CD1c-positive myeloid dendritic cell (primary cell): ENCODE data around the gene SLC39A10.
A peak's percentile ranks its signal among the peaks of the same experiment; 100 is the strongest.
"Not testable (repeated sequence)": the region's sequence is repeated elsewhere in the genome, so short reads cannot be mapped to it uniquely, and the experiment has no call there.

Source experiments
- DNase-seq: peaks from one replicate; pipeline ENCODE4 v3.0.0-alpha.2; 2016; ENCODE audit errors: extremely low spot score

Gene SLC39A10

DNA sequence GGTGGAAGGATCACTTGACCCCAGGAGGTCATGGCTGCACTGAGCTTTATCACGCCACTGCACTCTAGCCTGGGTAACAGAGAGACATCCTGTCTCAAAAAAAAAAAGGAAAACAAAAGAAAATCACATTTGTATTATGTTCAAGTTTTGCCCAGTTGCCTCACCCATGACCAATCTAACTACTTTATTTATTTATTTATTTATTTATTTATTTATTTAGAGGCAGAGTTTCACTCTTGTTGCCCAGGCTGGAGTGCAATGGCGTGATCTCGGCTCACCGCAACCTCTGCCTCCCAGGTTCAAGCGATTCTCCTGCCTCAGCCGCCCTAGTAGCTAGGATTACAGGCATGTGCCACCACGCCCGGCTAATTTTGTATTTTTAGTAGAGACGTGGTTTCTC is 12.3 kb upstream of the SLC39A10 start:
- not testable (repeated sequence) for DNase-seq

DNA sequence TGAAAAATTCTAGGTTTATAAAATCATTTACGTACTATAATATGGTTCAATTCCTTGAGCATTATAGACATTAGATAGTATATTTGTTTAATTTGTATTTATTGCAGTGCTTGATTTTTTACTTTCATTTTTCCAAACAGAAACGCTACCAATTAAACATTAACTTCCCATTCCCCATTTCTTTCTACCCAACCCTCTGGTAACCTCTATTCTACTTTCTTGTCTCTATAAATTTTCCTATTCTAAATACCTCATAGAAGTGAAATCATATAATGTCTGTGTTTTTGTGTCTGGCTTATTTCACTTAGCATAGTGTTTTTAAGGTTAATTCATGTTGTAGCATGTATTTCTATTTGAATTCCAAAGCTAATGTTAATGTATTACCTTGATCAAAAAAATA is 11.6 kb upstream of the SLC39A10 start:
- no peak for DNase-seq

DNA sequence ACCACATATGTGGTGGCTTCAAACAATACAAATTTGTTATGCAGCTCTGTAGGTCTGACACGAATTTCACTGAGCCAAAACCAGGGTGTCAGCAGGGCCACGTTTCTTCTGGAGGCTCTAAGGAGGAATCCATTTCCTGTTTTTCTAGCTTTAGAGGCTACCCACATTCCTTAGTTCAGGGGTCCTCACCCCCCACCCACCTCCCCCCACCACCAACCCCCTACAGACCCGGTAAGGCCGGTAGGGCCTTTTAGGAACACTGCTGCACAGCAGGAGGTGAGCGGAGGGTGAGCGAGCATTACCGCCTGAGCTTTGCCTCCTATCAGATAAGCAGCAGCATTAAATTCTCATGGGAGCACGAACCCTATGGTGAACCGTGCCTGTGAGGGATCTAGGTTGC is 10.6 kb upstream of the SLC39A10 start:
- DNase-seq, result no peak

DNA sequence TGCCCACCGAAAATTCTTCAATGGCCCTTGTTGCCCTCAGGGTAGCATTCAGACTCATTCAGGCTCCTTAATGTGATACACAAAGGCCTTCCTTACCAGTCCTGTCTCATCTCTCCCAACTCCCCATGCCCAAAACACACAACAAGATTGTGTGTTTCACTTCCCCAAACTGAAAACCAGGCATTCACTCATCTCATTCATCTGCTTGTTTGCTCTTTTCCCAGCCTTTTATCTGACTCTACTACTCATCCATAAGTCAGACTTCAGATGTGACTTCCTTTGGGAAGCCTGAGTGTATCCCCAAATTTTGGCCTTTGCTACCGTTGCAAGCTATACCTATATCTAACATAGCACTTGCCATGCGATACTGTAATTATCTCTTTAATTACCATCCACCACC is 9.7 kb upstream of the SLC39A10 start:
- DNase-seq, result peak; percentile 60

DNA sequence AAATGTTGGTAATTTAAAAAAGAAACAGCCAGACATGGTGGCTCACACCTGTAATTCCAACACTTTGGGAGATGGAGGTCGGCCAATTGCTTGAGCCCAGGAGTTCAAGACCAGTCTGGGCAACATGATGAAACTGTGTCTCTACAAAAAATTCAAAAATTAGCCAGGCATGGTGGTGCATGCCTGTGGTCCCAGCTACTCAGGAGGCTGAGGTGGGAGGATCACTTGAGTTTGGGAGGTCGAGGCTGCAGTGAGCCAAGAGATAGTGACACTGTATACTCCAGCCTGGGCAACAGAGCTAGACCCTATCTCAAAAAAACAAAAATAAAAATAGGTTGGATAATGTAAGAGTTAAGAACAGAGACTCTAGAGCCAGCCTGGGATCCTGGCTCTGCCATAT is 8.7 kb upstream of the SLC39A10 start:
- not testable (repeated sequence) for DNase-seq

DNA sequence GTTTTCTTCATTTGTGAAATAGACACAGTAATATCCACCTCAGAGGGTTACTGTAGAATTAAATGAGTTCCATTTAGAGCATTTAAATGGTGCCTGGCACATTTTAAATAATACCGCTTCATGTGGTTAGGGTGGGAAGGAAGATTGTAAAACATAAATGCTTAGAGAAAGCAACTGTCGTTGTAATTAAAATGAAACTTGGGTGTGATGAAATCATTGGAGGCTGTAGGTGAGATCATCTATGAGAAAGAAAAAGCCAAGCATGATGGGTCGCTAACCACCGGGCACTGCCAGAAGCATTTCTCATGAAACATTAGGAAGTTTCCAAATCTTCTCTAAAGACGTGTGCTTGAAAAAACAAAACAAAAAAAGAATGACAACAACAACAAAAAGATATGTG is 8.2 kb upstream of the SLC39A10 start:
- DNase-seq, result peak; percentile 81

DNA sequence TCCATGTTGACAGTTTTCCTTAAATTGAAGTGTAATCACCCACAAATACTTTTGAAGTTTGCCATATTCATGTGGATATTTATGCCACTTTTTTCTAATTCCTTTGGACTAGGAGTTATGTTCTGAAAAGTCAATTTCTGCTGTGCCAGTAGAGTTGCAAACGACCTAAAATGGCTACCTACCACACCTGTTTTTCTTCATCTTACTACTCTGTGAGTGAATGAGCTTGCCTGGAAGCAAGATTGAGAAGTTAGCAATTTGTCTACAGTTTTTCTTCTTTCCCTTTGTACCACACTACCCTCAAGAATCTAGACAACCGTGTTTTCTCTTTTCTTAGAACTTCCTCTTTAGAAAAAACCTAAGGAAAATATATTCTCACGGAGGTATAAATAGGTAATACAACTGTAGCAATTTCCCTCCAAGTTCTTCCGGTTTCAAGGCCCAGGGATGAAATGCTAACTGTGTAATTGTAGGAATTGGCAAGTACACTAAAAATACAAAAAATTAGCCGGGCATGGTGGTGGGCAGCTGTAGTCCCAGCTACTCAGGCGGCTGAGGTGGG is 7.3 kb upstream of the SLC39A10 start:
- peak; percentile 65 for DNase-seq

DNA sequence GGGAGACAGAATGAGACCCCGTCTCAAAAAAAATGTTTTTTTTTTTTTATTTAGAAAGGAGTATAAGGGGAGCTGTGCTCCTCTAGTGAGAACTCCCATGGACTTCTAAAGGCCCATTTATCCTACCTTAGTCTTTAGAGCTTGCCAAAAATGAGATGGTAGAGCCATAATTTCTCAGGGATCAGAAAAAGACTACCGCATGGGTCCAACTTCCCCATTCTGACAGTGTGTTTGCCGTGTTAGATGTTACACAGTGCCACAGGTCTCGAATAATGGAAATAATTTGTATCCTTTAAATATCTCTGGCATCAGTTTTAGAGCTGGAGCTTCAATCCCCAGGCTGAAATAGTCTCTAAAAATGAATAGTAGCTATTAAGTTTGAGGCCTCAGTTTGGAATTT is 6.0 kb upstream of the SLC39A10 start:
- peak; percentile 40 for DNase-seq

DNA sequence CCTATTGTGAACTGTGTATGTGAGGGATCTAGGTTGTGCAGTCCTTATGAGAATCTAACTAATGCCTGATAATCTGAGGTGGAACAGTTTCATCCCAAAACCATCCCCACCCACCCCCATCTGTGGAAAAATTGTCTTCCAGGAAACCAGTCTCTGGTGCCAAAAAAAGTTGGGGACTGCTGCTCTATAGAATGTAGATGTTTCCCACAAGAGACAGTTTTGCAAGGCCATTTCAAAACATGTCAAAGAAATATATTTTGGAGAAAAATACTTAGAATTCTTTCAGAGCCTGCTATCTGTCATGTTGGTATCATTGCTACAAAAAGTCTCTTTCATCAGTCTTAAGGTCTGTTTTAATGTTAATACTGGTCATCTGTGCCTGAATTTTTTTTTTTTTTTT is 4.1 kb upstream of the SLC39A10 start:
- DNase-seq, result no peak

DNA sequence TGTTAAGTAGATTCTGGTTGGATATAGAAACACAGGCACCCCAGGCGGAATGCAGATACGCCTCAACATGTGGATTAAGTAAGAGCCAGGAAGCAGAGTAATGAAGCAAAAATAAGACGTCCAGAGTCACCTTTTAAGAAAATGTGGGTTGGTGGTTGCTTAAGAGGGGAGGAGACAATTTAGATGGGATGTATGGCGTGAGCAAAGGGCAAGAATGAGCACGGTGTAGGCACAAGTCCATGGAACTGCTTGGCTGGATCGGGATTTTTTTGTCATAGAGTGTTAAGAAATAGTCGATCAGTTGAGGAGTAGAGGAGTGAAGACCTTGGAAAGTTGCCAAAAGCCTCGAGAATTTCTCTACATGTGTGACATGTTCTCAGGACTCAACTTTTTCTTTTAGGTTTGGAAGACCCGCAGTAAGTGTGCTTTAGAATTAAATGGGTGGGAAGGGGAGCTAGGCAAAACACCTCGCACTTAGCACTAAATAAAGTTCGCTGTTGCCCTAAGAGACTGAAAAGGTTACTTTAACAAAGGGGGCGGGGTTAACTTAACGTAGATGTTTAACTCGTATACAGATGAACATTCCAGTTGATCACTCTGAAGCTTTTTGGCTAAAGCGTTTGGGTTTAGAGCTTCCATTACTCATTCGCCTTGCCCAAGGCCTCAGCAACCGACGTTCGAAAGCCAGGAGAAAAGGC is 716 bp upstream of the SLC39A10 start:
- DNase-seq, result peak; percentile 70

DNA sequence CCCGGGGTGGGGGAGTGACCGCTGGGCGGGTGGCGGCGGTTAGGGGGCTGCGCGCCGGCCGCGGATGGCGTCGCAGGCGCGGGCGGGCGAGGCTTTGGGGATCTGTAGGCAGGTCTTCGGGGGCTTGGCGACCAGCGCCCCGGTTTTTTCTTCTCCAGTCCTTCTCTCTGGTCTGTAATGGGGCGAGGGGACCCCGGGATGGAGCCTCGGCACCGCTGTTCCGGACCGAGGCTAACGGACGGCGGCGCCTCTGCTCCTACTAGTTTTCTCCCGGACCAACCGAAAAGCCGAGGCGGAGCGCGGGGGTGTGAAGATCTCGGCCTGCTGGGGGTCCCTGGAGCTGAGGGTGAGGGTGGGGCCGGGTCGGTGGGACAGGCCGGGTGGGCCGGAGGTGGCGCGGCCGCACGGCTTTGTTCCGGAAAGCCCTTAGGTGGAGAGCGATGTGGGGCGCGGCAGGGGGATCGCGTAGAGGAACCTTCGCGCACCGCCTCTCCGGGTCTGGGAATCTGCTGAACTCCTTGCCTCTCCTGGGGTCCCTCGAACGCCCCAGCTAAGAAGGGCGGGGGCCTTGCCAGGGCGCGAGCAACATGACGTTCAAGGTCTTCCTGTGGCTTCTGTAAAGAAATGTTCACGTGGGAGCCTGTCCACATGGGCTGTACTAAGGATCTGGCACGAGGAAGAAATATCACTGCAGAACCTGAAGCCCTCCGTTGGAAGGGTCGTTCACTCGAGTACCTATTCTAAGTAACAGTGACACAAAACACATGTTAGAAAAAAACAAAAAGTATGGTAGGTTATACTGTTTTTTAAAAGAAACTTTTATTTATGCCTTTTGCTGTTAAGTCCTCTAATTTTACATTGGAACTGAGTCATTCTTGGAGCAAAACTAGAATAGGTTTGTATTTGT is 861 bp downstream of the SLC39A10 start:
- DNase-seq, result peak; percentile 80

DNA sequence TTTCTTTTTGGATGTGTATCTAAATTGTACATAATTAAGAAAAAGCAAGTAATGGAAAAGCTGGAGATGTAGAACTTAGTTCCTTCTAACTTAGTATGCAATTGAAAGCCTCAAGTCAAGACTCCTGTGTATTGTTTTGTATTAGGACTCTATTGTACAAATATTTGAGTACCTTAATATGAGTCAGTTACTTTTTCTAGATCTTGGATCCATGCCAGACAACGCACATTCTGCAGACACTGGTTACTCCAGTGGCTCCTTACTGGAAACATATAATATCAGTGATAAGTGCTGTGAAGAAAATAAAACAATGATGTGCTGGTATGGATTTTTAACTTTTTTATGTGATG is 1.5 kb downstream of the SLC39A10 start:
- DNase-seq, result peak; percentile 70

DNA sequence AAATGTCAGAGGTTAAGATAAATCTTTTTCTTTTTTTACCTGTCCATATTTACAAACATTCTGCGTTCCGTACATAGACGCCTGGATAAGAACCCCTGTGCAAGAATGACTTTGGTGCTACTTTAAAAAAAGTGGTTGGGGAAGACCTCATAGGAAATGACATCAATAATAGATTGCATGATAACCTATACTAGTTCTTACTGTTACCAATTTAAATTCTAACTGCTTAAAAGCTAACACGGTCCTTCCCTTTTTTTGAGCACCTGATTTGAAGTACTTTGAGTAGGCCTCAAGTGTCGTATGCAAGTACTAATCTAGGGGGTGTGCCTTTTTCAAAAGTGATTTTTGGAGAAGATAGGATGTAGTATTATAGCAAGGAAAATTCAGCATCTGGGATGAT is 2.1 kb downstream of the SLC39A10 start:
- peak; percentile 76 for DNase-seq

DNA sequence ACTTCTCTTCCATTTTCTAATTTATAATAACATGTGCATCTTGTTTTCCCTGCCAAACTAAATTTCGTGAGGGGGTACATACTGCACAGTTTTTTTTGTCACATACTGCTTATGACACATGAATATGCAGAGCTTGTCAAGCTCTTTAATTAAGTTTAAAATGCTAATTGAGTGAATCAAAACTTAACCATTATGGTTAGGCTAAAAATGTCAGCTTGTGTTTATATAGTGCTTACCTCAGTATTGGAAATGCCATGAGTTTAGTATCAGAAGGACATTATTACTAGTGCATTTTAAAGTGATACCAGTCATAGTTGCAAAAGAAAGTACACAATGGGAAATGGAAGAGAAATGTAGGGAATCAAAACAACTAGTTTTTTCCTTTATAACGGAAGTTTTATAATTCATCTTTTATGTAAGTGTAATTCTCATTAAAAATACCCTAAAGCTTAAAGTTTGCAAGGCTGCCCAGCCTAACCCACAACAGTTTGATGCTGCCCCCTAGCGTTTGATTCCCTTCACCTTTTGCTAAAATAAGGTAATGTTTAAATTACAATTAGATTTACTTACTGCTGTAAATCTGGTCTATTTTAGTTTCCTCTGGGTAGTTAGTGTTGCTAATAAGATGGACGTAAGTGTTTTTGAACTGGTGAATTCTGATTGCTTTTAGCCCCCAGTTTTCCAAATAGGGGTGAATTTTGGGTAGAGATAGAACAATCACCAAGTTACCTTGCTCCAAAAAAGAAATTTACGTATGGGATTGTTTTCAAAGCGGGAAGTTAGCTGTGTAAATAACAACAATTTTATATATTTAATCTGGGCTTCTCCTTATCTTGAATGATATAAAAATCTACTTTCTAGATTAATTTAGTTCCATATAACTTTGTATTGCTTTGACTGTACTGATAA is 3.2 kb downstream of the SLC39A10 start:
- peak; percentile 88 for DNase-seq

DNA sequence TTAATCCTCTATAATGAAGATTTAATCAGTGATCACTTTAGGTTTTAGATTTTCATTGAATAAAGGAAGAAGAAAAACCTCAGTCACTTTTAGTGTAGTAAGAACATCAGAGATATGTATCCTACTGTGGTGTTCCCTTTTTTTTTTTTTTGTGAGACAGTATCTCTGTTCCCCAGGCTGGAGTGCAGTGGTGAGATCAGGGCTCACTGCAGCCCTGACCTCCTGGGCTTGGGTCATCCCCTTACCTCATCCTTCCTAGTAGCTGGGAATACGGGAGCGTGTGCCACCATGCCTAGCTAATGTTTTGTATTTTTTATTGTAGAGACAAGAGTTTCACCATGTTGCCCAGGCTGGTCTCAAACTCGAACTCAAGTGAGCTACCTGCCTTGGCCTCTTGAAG is 5.1 kb downstream of the SLC39A10 start:
- peak; percentile 52 for DNase-seq

DNA sequence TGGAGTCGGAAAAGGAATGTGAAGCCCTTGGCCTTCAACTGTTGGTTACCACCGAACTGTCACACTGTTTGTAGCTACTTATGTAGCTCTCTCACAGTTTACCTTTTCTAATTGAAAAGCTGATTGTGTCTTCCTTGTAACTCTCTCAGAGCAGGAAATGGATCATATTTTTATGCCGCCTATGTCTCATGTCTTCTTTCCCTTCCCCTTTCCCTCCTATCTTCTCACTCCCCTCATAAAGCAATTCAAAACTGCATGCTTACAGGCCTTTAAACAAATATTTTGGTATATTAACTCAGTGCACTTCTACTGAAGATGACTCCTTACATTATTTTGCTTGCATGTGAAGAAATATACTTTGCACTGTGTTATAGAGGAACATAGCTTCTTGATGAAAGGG is 6.0 kb downstream of the SLC39A10 start:
- DNase-seq, result no peak

DNA sequence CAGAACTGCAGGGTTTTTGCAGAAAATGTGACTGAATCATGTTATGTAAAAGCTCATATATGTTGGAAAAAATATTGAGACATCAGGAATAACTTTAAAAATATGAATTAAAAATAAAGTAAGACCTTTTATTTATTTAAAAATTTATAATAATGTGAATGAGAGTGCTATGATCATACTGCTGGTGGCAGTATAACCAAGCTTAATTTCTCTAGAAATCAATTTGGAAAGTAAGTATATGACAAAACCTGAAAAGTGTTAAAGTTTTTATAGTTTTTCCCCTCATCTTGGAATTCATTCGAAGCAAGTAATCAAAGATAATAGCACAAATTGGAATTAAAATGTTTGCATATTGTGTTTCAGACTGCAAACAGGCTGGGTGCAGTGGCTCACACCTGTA is 7.5 kb downstream of the SLC39A10 start:
- no peak for DNase-seq

DNA sequence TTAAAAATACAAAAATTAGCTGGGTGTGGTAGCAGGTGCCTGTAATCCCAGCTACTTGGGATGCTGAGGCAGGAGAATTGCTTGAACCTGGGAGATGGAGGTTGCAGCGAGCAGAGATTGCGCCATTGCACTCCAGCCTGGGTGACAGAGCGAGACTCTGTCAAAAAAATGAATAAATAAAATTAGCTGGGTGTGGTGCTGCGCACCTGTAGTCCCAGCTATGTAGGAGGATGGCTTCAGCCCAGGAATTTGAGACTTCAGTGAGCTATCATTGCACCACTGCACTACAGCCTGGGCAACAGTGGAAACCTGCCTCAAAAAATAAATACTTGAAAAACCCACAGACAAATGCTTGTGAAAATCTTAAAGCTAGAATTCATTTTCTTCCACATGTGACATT is 8.1 kb downstream of the SLC39A10 start:
- DNase-seq, result not testable (repeated sequence)

DNA sequence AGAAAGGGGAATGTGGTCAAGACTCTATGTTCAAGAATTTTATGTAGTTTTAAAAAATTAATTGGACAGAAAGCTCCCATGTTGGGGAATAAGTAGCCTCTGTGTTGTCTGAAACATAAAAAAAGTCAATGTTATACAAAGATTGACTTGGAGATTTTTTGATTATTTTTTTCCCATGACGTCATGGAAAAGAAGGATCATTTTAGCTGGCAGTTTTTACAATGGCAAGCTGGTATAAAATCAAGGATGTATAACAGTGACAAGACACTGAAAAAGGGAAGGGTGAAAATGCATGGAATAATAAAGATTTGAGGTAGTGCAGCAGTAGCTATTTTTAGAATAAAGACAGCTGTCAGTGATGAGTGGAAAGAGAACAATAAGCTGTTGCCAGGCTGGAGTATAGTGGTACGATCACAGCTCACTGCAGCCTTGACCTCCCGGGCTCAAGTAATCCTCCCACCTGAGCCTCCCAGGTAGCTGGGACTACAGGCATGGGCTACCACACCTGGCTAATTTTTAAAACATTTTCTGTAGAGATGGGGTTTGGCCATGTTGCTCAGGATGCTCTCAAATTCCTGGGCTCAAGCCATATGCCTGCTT is 9.2 kb downstream of the SLC39A10 start:
- no peak for DNase-seq

DNA sequence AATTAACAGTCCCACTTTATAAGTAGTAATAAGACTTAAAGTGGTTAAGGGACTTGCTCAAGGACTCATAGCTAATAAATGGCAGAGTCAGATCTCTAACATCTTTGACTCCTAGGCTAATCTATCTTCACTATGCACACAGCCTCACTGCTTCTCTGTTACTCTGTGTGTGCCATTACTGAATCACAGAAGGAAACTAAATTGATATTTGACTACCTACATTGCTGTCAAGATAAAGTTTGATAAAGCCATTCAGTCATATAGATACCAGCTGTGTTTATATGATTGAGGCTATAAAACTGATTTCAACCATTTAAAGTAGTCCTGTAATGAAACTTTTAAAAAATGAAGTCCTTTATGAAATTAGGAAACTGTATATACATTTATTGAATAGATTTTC is 10.9 kb downstream of the SLC39A10 start:
- no peak for DNase-seq

DNA sequence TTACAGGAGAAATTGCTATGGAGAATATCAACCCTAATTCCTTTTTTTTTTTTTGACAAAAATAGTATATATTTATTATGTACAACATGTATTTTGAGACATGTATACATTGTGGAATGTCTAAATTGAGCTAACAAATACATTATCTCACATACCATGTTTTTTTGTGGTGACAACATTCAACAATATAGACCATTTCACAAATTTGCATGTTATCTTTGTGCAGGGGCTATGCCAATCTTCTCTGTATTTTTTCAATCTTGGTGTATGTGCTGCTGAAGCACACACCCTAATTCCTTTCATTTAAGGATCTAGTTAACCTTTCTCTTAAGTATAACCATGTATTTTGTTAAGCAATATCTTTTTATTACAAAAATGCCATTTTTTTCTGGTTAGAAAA is 13.2 kb downstream of the SLC39A10 start:
- DNase-seq, result no peak

DNA sequence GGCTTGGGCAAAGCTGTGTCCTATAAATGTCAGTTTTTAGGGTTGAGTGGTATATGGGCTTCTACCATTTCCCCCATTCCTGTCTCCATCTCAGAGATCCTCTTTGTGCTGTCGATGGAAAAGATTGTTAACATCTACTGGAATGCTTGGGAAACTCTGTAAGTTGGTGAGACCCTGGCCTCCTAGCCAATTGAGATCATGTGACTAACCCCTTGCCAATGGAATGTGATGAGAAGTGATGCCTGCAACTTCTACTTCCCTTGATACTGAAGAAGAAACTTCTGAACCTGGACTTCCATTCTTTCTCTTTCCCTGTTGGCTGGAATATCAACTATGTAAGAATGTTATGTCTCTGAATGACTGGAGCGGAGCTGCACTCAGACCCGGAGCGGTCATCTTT is 14.5 kb downstream of the SLC39A10 start:
- no peak for DNase-seq
